K562 (cell line): Measurements from ENCODE around the gene OR2W1. TPM values are rescaled to one million over a fixed set of nuclear protein-coding genes. Genes with fewer than 3 reads are reported as not detected.

Source experiments
- ESRRB ChIP-seq: fragments of 250-450 bp; sonication (Bioruptor Pico); IDR thresholded peaks from 2 replicates; pipeline ENCODE4 v1.5.0; 2020; ENCODE audit warnings: mild to moderate bottlenecking, moderate library complexity, borderline replicate concordance
- FIP1L1 ChIP-seq: fragments of 200-400 bp; formaldehyde crosslinking; IDR thresholded peaks from 2 replicates; pipeline ENCODE4 v1.6.1; 2018; ENCODE audit warnings: mild to moderate bottlenecking, low read depth, low read length; ENCODE audit not compliant: poor library complexity, severe bottlenecking
- FOXK1 ChIP-seq: sonication (generic); formaldehyde crosslinking; IDR thresholded peaks from 2 replicates; pipeline ENCODE4 v1.8.0; 2022; ENCODE audit warnings: missing genetic modification reagents, mild to moderate bottlenecking, borderline replicate concordance
- HMG20A ChIP-seq: fragments of 450-650 bp; formaldehyde crosslinking; conservative IDR thresholded peaks from 2 replicates; pipeline ENCODE4 v1.4.0; 2020; ENCODE audit warnings: mild to moderate bottlenecking, mixed read lengths
- KDM1A ChIP-seq, 2 experiments: fragments of 450-650 bp; IDR thresholded peaks; 2 replicates each; pipeline ENCODE4 v1.6.1; 2016; ENCODE audit warnings: mild to moderate bottlenecking in 2 of 2
- POLR2B ChIP-seq: fragments of 450-650 bp; IDR thresholded peaks from 2 replicates; pipeline ENCODE4 v1.6.1; 2018; ENCODE audit warnings: low read depth; ENCODE audit not compliant: partially characterized antibody
- SOX6 ChIP-seq: fragments of 450-650 bp; IDR thresholded peaks from 2 replicates; pipeline ENCODE4 v1.6.1; 2014; ENCODE audit warnings: mild to moderate bottlenecking
- ZC3H8 ChIP-seq: fragments of 450-650 bp; IDR thresholded peaks from 2 replicates; pipeline ENCODE4 v1.6.1; 2017
- ZFP1 ChIP-seq: fragments of 450-650 bp; formaldehyde crosslinking; IDR thresholded peaks from 2 replicates; pipeline ENCODE4 v1.4.0; 2020; ENCODE audit warnings: mild to moderate bottlenecking, mixed read lengths
- ZNF23 ChIP-seq: fragments of 250-450 bp; sonication (Bioruptor Pico); IDR thresholded peaks from 2 replicates; pipeline ENCODE4 v1.4.0; 2020; ENCODE audit warnings: mild to moderate bottlenecking
- ZNF282 ChIP-seq: sonication (generic); formaldehyde crosslinking; IDR thresholded peaks from 2 replicates; pipeline ENCODE4 v1.8.1; 2023; ENCODE audit warnings: missing genetic modification reagents
- ZNF76 ChIP-seq: fragments of 250-450 bp; sonication (Bioruptor Pico); IDR thresholded peaks from 2 replicates; pipeline ENCODE4 v1.4.0; 2020; ENCODE audit warnings: mild to moderate bottlenecking, moderate library complexity, borderline replicate concordance
- polyA plus RNA-seq, 8 experiments: library from polyadenylated mRNA; depleted of rRNA in 4 of 8; stranded (reverse) in 5 of 8; unstranded in 3 of 8; fragments of >200 nt; fragmentation: Nextera tagmentation in 2 of 8; fragmentation: Illumina TruSeq in 1 of 8; extraction: Ambion mirVana in 2 of 8; extraction: Trizol in 1 of 8; gene quantifications; 2 replicates each; pipeline versions ENCODE4 v1.2.1 to v1.2.3, GENCODE V29; 2011 to 2014; ENCODE audit warnings: inconsistent platforms in 1 of 8, missing spikeins in 1 of 8
- total RNA-seq, 7 experiments: library from RNA; depleted of rRNA in 6 of 7; stranded (reverse); fragments of >200 nt in 6 of 7; fragmentation: Illumina TruSeq in 2 of 7; extraction: Trizol in 2 of 7; gene quantifications; 2 replicates each; pipeline versions ENCODE4 v1.2.1 to v1.2.3, GENCODE V29; 2011 to 2021; ENCODE audit warnings: low replicate concordance in 1 of 7
- TF ChIP-seq, protein P1 (sequence below), 2 experiments: IDR thresholded peaks in 1 of 2; conservative IDR thresholded peaks in 1 of 2; 2 replicates each; pipeline ENCODE4 v1.6.1; 2016; ENCODE audit warnings: low read depth in 2 of 2, mild to moderate bottlenecking in 1 of 2, missing compliant biosample characterization in 1 of 2, missing genetic modification characterization in 1 of 2, moderate library complexity in 1 of 2
- TF ChIP-seq, protein P2 (sequence below): fragments of 450-650 bp; formaldehyde crosslinking; IDR thresholded peaks from 2 replicates; pipeline ENCODE4 v1.4.0; 2022; ENCODE audit warnings: missing genetic modification characterization
- TF ChIP-seq, protein P3 (sequence below): fragments of 450-650 bp; conservative IDR thresholded peaks from 2 replicates; pipeline ENCODE4 v1.6.1; 2016; ENCODE audit warnings: missing genetic modification characterization, low read depth, mild to moderate bottlenecking, control low read depth, missing compliant biosample characterization
- TF ChIP-seq, protein P4 (sequence below): sonication (generic); formaldehyde crosslinking; IDR thresholded peaks from 2 replicates; pipeline ENCODE4 v1.8.1; 2022; ENCODE audit warnings: missing genetic modification reagents
- TF ChIP-seq, protein P5 (sequence below): fragments of 200-800 bp; sonication (Bioruptor generic); IDR thresholded peaks from 2 replicates; pipeline ENCODE4 v1.6.1; 2017; ENCODE audit warnings: missing genetic modification characterization, missing compliant biosample characterization
- TF ChIP-seq, protein P6 (sequence below), 2 experiments: fragments of 250-450 bp in 1 of 2; fragments of 450-650 bp in 1 of 2; sonication (Bioruptor Pico) in 1 of 2; IDR thresholded peaks; 2 replicates each; pipeline versions ENCODE4 v1.6.1 to v1.8.0; 2016 to 2021; ENCODE audit warnings: mild to moderate bottlenecking in 2 of 2, moderate library complexity in 2 of 2, missing compliant biosample characterization in 1 of 2, missing genetic modification characterization in 1 of 2

Gene OR2W1
- total and polyA plus RNA-seq, 9 of the 15 experiments (the other 6 are each of a cell fraction or from before 2014, with no cell fraction given) = not detected

DNA sequence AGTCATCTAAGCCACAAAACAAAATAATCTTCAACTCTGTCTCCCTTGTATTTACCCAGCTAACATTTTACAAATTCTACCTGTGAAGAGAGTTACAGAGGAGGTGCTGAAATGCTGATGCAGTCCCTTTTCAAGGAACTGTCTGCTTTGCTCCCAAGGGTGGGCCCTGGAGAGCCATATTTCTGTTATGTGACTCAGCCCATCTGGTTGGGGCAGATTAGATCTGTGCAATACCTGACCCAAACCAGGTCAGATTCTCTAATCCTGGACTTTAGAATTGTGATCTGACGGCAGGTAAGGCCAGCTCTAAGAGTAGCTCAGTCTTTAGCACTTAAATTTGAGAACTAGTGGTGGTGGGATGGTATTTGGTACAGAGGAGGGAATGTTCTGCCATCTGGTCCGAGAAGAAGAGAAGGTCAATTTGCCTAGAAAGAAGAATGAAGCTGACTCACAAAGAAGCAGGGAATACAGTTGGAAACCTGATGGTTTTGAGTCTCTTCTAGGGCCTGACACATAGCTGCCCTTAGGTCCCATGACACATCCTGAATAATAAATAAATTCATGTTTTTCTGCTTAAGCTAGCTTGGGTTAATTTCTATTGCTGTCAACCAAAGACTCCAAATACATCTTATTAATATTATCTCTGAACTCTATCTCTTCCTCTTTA lies 48.0 kb downstream of the OR2W1 start (continued):
- TF ChIP-seq SOX6 = peak; percentile 82
- no peak for TF ChIP-seq ZFP1
- no peak for TF ChIP-seq ZNF23 (CRISPR knock-in tag)
- TF ChIP-seq, protein P1, sequence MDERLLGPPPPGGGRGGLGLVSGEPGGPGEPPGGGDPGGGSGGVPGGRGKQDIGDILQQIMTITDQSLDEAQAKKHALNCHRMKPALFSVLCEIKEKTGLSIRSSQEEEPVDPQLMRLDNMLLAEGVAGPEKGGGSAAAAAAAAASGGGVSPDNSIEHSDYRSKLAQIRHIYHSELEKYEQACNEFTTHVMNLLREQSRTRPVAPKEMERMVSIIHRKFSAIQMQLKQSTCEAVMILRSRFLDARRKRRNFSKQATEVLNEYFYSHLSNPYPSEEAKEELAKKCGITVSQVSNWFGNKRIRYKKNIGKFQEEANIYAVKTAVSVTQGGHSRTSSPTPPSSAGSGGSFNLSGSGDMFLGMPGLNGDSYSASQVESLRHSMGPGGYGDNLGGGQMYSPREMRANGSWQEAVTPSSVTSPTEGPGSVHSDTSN (CRISPR knock-in tag; IDR thresholded peaks at IDR 0.05; ENCODE audit: low read depth) = no peak
- TF ChIP-seq, protein P1 (tag; conservative IDR thresholded peaks at IDR 0.05; ENCODE audit: low read depth) = no peak
- TF ChIP-seq HMG20A = no peak
- TF ChIP-seq, protein P2, sequence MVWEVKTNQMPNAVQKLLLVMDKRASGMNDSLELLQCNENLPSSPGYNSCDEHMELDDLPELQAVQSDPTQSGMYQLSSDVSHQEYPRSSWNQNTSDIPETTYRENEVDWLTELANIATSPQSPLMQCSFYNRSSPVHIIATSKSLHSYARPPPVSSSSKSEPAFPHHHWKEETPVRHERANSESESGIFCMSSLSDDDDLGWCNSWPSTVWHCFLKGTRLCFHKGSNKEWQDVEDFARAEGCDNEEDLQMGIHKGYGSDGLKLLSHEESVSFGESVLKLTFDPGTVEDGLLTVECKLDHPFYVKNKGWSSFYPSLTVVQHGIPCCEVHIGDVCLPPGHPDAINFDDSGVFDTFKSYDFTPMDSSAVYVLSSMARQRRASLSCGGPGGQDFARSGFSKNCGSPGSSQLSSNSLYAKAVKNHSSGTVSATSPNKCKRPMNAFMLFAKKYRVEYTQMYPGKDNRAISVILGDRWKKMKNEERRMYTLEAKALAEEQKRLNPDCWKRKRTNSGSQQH (CRISPR knock-in tag) = no peak
- TF ChIP-seq, protein P3, sequence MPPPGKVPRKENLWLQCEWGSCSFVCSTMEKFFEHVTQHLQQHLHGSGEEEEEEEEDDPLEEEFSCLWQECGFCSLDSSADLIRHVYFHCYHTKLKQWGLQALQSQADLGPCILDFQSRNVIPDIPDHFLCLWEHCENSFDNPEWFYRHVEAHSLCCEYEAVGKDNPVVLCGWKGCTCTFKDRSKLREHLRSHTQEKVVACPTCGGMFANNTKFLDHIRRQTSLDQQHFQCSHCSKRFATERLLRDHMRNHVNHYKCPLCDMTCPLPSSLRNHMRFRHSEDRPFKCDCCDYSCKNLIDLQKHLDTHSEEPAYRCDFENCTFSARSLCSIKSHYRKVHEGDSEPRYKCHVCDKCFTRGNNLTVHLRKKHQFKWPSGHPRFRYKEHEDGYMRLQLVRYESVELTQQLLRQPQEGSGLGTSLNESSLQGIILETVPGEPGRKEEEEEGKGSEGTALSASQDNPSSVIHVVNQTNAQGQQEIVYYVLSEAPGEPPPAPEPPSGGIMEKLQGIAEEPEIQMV = no peak
- no peak for TF ChIP-seq ZC3H8
- TF ChIP-seq ZNF76 (CRISPR knock-in tag) = no peak
- TF ChIP-seq KDM1A (IDR thresholded peaks at IDR 0.05) = peak; percentile 66 to 73
- TF ChIP-seq, protein P4, sequence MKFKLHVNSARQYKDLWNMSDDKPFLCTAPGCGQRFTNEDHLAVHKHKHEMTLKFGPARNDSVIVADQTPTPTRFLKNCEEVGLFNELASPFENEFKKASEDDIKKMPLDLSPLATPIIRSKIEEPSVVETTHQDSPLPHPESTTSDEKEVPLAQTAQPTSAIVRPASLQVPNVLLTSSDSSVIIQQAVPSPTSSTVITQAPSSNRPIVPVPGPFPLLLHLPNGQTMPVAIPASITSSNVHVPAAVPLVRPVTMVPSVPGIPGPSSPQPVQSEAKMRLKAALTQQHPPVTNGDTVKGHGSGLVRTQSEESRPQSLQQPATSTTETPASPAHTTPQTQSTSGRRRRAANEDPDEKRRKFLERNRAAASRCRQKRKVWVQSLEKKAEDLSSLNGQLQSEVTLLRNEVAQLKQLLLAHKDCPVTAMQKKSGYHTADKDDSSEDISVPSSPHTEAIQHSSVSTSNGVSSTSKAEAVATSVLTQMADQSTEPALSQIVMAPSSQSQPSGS (CRISPR knock-in tag) = no peak
- TF ChIP-seq FOXK1 (CRISPR knock-in tag) = no peak
- TF ChIP-seq FIP1L1 = no peak
- TF ChIP-seq, protein P5, sequence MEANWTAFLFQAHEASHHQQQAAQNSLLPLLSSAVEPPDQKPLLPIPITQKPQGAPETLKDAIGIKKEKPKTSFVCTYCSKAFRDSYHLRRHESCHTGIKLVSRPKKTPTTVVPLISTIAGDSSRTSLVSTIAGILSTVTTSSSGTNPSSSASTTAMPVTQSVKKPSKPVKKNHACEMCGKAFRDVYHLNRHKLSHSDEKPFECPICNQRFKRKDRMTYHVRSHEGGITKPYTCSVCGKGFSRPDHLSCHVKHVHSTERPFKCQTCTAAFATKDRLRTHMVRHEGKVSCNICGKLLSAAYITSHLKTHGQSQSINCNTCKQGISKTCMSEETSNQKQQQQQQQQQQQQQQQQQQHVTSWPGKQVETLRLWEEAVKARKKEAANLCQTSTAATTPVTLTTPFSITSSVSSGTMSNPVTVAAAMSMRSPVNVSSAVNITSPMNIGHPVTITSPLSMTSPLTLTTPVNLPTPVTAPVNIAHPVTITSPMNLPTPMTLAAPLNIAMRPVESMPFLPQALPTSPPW (CRISPR knock-in tag) = no peak
- TF ChIP-seq ESRRB (CRISPR knock-in tag) = no peak
- TF ChIP-seq ZNF282 (CRISPR knock-in tag) = no peak
- TF ChIP-seq, protein P6, sequence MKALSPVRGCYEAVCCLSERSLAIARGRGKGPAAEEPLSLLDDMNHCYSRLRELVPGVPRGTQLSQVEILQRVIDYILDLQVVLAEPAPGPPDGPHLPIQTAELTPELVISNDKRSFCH (CRISPR knock-in tag; IDR thresholded peaks at IDR 0.05) = no peak
- TF ChIP-seq, protein P6 (tag; IDR thresholded peaks at IDR 0.05) = no peak
- no peak for TF ChIP-seq POLR2B
